GM18870 (cell line): ENCODE measurements around the gene RPH3AL.

Experiments
- ATAC-seq: cut with Tn5 transposase; IDR thresholded peaks from one replicate; pipeline ENCODE4 v1.9.1; 2021; ENCODE audit warnings: moderate library complexity; ENCODE audit not compliant: unreplicated experiment

Gene RPH3AL

GRCh38 chr17:337022-337420, 15.6 kb downstream of the RPH3AL start:
- ATAC-seq: no peak

DNA sequence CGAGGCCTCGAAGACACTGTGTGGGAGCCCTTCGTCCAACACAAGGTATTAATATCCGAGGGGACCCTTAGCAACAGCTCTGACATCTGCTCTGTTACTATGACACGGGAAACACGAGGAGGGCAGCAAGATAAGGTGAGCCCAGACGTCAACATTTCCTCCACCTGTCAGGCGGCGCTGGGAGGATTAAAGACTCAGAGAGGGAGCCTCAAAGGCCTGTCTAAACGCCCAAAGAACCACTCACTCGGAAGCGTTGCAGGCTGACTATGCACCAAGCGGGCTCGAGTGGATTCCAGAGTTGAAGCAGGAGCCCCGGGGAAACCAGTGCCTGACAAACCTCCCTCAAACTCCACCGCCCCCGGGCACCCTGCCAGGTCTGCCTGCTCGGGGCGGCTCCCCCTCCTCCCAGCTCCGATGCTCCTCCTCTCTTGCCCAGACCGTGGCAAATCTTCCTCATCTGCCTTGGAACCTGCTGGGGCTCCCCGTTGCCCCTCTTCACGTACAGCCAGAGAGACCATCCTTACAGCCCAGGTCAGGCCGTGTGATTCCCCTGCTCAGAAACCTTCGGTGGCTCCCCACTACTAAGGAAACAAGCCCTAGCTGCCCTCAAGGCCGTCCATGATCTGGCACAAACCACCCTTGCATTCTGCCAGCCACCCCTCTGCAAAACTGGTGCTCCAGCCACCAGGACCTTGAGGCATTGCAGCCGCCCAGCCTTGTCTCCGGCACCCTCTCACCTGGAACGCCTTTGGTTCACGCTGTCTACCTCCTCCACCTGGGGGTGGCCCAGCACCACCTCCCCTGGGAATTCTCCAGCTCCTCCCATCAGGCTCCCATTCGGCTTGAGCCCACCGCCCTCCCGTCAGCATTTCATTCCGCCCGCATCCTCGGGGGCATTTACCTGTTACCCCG, 16.2 kb downstream of the RPH3AL start:
- ATAC-seq: no peak

GRCh38 chr17:335691-336090, 16.9 kb downstream of the RPH3AL start:
- no peak for ATAC-seq

DNA sequence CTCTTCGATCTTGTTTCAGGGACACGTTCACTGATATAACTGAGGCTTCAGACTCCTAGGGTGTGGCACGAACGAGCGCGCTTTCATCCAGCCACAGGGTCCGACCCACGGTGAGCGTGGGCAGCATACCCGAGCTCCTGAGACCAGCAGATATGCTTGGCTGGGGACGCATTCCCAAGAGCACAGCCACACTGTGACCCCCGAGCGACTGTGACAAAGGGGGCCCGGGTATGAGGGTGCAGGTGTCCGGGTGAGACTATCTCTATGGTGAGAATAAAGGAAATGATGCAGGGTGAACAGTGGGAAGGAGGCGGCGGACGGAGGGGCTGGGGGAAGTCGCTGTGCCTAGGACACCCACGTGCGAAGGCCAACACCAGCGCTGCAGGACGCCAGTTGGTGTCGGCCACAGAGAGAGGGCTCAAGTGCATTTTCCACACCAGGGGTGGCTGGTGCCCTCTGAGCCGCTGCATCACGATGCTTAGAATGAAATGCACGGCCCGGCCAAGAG, 17.6 kb downstream of the RPH3AL start:
- no peak for ATAC-seq

DNA sequence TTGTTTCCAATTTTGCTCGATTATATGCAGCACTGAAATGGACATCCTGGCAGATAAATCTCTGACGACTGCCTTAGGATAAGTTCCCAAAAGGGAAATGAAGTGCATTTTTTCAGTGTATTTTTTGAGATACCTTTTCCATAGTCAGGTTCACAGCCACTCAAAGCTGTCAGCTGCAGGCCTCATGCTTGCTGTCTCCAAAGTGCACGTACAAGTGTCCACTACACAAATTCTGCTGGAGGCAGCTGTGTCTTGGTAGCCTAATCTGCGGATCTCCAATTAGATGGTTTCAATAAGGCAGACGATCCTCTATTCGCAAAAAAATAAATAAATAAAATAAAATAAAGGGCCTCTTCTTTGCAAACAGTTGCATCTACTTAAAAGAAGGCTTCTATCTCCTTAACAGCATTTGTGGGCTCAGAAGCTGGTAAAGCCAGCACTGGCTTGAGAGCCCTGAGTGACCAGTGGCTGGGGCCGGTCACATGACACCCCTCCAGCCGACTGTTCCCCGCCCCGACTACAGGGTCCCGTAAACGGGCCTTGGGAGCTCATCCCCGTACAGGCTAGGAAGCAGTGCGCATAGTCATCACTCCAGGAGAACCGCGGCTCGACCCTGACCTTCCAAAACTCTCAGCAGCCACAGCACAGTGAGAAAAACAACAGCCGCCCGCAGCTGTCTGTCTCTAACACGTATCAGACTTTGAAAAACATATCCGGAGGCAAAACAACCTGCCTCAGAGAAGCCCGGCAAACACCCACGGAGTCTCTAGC, 18.8 kb downstream of the RPH3AL start:
- ATAC-seq: no peak

GRCh38 chr17:332558-333322, 19.9 kb downstream of the RPH3AL start:
- ATAC-seq: no peak

GRCh38 chr17:332023-332422, 20.6 kb downstream of the RPH3AL start:
- ATAC-seq: no peak

DNA sequence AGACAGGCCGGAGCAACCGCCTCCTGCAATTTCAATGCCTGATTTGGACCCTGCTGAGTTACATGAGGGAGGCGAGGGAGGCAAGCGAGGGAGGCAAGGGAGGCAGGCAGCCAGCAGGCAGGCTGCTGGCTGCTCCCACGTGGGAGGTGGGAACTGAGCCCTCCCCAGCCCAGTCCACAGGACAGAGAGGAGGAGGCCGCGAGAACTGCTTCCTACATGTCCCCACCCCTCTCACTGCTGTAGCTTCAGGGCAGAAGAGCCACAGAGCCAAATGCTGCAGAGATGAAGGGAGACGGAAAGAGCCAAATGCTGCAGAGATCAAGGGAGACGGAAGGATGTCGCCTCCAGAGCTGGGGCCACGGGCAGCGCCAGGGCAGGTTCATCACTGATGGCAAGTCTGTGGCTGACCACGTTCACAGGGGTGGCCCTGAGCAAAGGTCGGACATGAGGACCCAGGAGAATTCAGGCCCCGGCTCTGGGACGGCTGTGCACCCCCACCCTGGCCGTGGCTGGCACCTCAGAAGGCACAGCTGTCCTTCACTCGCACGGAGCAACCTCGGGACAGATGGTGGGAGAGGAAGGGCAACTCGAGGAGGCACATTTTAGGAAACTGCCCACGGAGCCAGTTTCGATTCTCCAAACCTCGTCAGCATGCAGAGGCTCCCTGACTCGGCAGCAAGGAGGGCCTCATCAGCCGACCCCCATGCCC, 21.5 kb downstream of the RPH3AL start:
- no peak for ATAC-seq

DNA sequence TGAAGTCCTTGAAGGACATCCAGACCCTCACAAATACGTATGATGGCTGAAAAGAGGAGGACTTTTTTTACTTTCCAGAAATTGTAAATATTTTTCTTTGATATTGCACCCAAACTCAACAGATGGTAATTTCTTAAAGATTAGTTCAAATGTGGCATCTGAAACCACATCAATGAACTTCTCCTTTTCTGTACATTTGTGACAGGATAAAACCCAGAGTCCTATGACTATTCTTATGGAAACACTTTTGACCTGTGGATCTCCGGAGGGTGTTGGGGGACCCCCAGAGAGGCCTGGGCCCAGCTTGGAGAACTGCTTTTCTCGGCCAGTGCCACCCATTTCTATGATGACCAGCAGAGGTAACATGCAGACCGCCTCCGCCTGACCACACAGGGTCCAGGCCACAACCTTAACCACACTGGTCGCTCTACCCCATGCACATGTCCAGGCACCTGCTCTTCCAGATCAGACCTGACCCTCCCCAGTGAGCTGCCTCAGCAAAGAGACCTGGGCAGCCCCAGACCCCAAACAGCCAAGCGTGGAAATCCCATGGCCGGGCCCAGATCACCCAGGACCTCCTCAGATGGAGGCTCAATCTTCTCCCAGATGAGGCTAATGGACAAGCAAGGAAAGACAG, 22.7 kb downstream of the RPH3AL start:
- no peak for ATAC-seq

- ATAC-seq: no peak
Measured at GRCh38 chr17:327971-328370, 24.6 kb downstream of the RPH3AL start.

- no peak for ATAC-seq
Measured at GRCh38 chr17:327296-327695, 25.3 kb downstream of the RPH3AL start.

- ATAC-seq: no peak
Measured at GRCh38 chr17:326010-326621, 26.5 kb downstream of the RPH3AL start.

DNA sequence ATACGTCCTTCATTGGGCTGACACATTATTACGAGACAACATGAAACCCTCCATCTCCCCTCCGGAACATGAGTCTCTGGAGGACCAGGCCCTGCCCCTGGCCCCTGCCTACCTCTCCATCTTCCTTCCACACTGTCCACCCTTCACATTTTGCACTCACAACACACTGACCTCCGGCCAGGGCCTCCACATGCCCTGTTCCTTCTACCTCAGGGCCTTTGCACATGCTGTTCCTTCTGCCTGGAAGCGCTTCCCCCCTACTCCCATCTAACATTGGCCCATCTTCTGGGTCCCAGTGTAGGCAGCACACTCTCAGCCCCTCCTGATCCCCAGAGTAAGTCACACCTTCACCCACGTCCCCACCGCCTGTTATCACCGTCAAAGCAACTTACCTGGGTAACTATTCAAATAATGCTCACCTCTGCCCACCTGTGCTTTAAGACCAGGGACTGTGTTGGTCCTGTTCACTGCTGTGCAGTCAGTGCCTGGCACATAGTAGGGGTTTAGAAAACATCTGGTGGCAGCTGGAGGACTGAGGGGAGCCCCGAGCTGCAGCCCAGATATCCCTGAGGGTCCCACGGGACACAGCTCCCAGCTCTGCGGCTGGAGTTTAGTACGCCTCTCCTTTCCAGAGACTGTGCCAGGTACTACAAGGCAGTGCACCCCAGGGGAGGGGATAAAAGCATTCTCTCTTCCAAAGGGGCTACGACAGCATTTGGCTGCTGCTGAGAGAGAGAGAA, 27.2 kb downstream of the RPH3AL start:
- no peak for ATAC-seq

GRCh38 chr17:323721-324571, 28.7 kb downstream of the RPH3AL start:
- ATAC-seq: no peak

DNA sequence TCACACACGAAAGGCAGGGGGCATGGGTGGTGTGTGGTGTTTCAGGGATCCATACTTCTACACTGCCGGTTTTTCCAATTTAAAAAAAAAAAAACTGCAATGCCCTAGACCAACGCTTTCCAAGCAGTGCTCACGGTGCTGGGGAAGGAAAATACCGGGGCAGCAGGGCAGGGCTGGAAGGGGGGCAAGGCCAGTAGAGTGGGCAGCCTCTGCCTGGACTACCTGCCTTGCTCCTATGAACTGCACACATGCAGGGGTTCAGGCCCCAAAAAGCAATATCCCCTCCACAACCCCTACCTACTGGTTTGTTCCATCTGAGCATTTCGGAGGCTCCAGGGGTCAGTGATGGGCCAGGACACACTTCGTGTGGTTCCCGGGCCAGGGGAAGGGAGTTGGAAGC, 29.4 kb downstream of the RPH3AL start:
- no peak for ATAC-seq

DNA sequence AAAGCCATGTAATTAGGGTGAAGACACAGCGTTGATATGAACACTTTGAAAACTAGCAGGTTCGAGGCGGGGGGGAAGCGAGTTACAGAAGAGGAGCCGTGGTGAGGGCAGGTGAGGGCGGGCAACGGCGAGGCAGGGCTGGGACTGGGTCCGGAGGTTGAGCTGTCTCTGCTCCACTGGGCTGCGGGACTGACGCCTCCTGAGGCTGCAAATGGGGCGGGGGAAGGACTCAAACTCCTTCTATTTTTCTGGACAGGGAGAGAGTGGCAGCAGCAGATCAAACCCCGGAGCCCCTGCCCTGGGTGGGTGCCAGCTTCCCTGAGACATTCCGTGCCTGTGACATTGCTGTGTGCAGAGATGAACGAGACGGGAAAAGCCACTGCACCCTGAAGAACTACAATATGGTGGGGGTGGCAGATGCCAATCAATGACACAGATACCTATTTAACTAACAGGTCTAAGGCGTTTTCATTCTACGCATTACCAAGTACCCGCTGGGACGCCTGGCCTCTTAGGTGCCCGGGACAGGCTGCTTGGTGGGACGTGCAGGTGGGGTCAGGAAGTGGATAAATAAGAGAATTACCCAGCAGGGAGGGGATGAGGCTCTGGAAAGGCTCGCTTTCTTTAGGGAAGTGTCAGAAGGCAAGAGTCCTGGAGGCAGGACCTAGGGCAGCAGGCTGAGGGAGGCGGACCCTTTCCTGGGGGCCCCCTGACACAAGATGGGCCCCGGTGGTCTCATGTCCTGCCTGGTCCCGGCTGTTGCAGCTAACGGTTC, 30.4 kb downstream of the RPH3AL start:
- no peak for ATAC-seq

GRCh38 chr17:321386-321941, 31.1 kb downstream of the RPH3AL start:
- no peak for ATAC-seq
